ENCODE measurements around the gene PELI1.

DNA sequence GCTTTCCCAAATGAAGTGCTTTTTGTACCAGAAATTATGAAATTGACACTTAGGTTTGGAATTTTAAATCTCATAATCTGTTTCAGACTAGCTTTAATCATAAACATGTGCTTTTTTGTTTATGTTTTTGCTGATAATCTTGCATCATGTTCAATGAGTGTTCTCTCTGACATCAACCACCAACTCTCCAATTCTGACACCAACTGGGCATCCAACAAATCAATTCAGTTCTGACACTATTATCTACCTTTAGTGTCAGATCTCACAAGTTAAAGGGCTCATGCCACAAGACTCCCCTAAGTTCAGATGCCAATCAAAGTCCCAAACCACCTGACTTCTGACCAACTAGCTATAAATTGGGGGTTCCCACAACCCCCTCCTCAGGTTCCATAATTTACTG lies 19.6 kb downstream of the PELI1 start:
- TF ChIP-seq CEBPB (IDR thresholded peaks at IDR 0.05) (no peak), USF1 (IDR thresholded peaks at IDR 0.05) (no peak)

All from Ishikawa (cell line).